Stimulated activated naive CD4-positive, alpha-beta T cell treated with Interleukin-2 at 50 U/mL for 16 hours (primary cell): ENCODE results near the gene BLTP2.
"Not testable (repeated sequence)": the region's sequence is repeated elsewhere in the genome, so short reads cannot be mapped to it uniquely, and the experiment has no call there.

Experiments used
- DNase-seq: peaks from one replicate; lab custom pipeline; 2025; lab: John Stamatoyannopoulos, UW

BLTP2 gene

DNA sequence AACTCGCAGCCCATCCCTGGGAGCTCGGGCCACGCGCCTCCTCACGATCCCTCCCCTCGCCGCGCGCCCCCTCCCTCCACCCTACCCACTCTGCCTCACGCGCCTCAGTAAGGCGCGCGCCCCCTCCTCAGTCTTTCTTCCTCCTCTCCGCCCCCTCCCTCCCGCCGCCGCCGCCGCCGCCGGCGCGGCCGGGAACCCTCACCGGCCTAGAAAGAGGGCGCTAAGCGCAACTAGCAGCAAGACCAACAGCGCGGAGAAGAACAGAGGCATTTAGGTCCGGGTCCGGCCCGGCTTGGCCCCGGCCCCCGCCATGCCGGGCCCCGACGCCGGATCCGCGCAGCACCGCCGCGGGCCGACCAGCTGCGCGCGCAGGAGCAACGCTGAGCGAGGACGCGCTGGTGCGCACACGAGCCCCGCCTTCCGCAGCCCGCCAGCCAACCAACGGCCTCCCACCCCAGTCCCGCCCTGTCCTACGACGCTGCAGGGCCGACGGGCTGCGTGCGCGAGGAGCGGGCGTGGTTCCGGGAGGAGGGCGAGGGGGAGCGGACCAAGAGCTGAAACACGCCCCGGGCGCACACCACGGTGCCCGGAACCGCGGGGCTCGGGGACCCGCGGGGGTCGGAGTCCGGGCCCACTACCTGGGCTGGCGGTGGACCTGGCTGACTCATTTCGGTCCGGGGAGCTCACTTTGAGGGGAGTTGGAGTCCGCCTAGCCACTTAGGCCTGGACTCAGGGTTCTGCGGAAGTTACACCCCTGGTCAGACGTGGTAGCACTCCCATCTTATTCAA, at the start of gene BLTP2:
TSS of gene BLTP2 (minus strand) at position 372 of the 789 bp plus-strand sequence. CDS start at position 270, 102 bp downstream.
- DNase-seq = peak; percentile 97

DNA sequence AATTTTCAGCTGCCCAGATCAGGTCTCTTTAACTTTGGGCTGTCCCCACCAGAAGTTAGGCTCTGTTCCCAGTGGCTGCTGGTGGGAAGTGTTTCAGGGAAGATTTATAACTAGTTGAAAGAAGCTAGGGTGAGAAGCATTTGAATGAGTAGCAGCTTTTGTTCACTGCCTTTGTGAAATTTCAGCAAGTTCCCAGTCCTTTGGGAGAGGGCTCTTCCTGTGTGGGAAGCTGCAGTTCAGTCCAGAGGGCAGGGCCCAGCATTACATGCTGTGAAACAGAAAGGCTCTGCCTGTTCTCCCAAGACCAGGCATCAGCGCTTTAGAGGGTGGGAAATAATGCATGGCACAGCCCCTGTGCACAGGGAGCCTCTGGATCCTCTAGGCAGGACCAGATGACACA, 48.9 kb upstream of the BLTP2 start:
- DNase-seq = no peak

DNA sequence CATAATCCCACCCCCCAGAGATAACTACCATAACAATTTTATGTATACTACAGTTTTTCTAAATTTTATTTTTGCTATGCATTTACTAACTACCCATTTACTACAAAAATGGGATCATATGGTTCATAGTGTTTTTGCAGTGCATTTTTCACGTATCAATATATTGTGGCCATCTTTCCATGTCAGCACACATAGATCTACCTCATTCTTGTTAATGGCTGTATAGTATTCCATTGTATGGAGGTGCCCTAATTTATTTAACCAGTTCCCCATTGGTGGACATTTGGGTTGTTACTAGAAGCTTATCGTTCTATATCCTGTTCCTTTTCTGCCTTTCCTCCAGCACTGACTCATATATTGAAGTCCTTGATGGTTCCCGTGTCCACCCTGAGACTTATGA, 44.1 kb upstream of the BLTP2 start:
- no peak for DNase-seq

DNA sequence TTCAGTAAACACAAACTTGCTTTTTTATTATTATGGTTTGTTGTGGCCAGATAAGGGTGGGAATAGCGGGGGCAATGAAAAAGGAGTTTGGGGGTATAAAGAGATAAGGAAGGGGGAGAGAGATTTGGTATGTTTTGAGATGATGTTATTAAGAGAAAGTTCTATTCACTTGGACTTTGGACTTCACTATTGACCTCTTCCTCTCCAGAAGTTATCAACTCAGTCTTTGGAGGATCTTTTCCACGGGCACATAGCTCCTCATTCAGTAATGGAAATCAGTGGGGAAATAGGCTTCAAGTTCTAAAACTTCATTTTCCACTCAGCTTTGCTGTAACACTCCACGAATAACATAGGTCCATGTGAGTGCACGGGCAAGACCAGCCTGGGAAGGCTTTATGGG, 43.5 kb upstream of the BLTP2 start:
- no peak for DNase-seq

DNA sequence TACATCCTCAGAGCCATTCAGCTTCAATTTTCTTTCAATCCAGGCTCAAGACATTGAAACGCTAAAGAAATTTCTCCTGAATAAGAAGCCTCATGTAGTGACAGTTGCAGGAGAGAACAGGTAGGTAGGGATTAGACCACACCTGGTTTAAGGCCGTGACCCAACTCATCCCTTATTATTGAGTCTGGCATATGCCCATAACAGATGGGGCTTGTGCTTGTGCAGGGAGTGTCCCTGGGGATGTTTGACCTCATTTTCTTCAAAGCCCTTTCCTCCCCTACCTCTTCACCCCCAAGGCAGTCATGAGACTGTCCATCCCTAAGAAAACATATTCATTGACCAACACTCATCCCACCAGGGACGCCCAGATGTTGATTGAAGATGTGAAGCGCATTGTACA, 41.3 kb upstream of the BLTP2 start:
- DNase-seq = no peak

DNA sequence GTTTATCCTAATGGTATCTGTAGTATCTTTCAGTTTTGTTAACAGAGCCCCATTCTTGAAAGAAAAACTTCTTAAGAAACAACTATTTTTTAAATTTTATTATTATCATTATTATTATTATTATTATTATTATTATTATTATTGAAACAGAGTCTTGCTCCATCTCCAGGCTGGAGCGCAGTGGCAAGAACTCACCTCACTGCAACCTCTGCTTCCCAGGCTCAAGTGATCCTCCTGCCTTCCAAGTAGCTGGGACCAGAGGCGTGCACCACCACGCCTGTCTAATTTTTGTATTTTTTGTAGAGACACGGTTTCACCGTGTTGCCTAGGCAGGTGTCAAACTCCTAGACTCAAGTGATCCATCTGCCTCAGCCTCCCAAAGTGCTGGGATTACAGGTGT, 40.4 kb upstream of the BLTP2 start:
- no peak for DNase-seq

DNA sequence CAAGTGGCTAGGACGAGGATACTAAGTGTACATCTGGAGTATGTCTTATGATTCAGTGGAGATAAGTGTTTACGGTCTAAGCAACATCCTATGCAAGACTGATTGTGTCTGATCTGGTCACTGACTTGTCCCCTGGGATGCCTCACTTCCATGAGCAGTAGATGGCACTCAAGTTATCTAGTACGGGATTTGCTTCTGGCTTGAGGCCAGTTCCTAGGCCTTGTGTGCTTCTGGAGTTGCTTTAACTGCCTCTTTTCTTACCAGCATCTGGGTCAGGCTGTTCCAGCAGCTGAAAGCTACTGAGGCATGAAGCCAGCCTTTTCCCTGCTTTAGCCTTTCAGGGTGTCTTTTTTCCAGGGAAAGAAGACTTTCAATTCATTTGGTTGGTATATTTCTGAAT, 40.0 kb upstream of the BLTP2 start:
- DNase-seq = no peak

DNA sequence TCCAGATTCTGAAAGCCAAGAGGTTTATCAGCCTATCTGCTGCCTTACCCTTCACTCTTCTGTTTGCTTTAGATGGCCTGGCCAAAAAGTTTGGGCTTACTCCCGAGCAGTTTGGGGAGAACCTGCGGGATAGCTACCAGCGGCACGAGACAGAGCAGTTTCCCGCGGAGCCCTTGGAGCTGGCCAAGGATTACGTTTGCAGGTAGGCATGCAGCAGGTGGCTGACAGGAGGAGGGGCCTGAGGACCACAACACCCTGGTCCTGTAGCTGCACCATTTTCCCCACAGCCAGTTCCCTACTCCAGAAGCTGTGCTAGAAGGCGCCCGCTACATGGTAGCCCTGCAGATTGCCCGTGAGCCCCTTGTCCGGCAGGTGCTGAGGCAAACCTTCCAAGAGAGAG, 37.7 kb upstream of the BLTP2 start:
- DNase-seq = no peak

DNA sequence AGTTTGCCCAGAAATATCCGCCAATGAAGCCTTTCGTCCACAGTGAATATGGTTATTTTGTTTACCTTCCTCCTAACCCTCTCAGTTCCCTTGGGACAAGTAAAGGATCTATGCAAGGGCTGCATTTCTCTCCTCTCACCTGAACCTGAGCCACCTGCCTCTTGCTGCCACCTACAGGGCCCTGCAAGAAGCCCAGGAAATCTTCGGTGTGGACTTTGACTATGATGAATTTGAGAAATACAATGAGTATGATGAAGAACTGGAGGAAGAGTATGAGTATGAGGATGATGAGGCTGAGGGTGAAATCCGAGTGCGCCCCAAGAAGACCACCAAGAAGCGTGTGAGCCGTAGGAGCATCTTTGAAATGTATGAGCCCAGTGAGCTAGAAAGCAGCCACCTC, 31.0 kb upstream of the BLTP2 start:
- no peak for DNase-seq

DNA sequence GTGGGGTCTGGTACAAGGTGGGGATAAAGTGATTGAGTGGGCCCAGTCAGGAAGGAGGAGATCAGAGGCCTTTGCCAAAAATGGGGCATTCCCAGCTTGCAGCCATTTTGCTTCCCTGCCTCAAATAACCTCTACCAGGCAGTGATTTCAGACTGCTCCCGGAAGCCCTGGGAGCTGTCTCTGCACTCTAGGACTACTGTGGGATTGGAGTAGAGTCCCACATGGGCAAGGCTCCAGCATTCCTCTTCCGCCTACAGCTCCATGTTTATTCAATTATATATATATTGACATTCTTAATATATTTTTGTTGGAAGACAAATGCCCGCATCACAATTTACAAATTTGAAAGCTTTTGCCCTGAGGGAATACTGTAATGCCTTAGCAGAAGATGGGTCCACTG, 30.5 kb upstream of the BLTP2 start:
- DNase-seq = no peak

DNA sequence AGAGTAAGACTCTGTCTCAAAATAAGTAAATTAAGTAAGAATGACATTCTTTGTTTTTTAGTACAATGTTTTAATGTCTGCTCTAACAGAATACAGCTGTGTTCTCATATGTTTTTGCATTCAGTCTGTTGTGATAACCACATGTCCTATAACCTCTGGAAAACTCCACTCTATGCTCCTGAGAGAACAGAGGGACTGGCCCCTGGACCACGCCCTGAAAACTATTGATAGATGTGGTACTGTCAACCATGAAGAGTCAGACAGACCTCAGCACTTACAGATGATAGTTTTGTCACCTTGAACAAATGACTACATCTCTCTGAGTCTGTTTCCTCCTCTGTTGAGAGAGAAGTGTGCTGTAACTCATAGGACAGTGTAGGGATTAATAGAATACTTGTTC, 25.0 kb upstream of the BLTP2 start:
- no peak for DNase-seq

DNA sequence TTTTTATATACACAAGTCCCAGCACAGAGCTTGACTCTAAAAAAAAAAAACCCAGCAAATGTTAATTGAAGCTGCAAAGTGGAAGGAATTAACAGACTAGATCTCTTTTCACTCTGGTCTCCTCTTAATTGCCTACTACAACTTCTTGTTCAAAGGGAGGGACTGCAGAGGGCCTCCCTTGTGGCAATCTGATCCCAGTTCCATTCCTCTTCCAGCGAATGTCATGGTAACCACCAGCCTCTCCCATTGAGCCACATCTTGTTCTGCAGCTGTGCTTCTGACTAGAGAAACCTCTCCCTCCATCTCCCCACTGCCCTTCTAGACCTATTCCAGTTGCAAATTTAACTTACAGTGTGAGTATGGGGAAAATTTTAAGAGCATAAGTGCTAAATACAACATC, 22.9 kb upstream of the BLTP2 start:
- DNase-seq = no peak

DNA sequence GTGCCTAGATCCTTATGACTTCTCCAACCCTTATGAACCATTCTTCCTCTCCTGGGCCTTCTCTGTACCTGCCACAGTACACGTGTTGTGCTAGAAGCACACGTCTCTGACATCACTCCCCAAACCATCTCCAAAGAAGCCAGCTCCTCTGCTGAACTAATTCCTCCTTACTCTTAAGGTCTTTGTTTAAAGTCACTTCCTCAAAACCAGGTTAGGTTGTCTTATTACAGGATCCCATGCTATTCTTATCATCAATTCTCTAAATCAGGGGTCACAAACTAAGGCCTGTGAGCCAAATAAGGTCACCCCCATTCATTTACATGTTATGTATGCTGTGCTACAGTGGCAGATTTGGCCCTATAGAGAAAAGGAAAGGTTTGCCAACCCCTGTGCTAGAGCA, 21.0 kb upstream of the BLTP2 start:
- no peak for DNase-seq

DNA sequence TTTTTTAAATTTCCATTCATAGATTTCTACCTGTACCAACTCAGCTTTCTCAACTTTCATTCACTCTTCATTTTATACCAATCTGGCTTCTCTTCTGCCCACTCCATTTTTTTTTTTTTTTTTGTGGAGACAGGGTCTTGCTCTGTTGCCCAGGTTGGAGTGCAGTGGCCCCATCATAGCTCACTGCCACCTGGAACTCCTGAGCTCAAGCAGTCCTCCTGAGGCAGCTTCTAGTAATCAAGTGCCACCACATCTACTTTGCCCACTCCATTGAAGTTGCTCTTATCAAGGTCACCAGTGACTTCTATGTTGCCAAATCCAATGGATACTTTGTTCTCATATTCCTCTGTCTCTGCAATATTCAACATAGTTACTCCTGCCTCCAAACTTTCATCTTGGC, 18.8 kb upstream of the BLTP2 start:
- DNase-seq = no peak

DNA sequence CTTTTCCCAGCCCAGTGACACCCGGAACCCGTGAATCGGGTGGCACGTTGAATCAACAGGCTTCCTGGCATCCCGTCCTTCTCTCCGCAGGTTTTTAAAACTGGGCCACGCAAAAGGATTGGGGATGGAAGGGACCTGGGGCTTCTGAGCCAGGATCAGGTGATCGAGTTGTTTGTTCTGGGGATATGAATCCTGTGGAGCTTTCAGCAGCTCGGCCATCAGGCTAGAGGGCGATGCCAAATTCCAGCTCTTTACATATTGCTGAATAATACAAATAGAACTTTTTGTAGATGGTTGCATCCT, 17.5 kb upstream of the BLTP2 start:
- no peak for DNase-seq

DNA sequence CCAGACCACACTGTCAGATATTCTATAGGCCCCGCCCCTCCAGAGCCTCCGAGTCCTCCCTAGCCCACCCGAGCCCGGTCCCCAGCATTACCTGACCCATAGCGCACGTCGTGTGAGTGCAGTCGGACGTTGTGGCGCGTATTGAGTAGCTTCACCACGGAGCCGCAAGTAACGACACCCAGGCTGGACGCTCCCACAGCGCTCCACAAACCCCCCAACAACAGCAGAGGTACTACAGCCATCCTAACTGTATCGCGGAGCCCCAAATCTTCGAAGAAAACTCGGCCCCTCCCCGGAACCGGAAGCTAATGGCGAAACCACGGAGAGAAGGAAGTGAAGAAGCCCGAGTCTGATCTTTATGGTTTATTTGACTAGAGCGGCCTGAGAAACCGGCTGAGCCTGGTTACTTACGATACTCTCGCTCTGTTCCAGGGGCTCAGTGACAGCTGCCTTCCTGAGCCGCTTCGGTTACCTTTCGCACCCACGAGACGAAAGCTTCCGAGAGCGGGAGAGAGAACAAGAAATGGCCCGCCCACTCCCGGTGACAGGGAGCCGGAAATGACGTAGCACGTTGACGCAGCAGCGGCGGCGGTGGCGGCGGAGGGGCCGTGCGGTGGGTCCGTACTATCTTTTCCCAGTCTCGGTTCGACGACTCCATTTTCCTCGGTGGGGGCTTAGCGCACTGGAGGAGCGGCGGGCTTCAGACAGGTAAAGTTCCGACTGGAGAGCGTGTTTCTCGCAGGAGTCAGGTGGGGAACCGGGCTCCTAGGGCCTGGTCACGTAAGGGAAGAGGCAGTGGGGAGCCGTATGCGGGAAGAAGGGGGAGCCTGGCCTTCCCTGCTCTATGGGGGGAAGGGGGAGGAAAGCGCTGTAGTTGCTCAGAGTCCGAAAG, 16.9 kb upstream of the BLTP2 start, which contains the start of the genes SDF2 and SUPT6H:
TSS of gene SDF2 (minus strand) at position 272 of the 892 bp plus-strand sequence. CDS start at position 242, 30 bp downstream.
TSS of gene SUPT6H (plus strand) at position 571 of the 892 bp plus-strand sequence. CDS start 11,197 bp downstream, outside the sequence.
- DNase-seq = peak; percentile 94

DNA sequence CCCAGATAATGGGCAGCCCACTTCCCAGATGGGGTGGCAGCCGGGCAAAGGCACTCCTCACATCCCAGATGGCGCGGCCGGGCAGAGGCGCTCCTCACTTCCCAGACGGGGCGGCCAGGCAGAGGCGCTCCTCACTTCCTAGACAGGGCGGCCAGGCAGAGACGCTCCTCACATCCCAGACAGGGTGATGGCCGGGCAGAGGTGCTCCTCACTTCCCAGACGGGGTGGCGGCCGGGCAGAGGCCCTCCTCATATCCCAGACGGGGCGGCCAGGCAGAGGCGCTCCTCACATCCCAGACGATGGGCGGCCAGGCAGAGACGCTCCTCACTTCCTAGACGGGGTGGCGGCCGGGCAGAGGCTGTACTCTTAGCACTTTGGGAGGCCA, 14.5 kb upstream of the BLTP2 start:
- DNase-seq = not testable (repeated sequence)

DNA sequence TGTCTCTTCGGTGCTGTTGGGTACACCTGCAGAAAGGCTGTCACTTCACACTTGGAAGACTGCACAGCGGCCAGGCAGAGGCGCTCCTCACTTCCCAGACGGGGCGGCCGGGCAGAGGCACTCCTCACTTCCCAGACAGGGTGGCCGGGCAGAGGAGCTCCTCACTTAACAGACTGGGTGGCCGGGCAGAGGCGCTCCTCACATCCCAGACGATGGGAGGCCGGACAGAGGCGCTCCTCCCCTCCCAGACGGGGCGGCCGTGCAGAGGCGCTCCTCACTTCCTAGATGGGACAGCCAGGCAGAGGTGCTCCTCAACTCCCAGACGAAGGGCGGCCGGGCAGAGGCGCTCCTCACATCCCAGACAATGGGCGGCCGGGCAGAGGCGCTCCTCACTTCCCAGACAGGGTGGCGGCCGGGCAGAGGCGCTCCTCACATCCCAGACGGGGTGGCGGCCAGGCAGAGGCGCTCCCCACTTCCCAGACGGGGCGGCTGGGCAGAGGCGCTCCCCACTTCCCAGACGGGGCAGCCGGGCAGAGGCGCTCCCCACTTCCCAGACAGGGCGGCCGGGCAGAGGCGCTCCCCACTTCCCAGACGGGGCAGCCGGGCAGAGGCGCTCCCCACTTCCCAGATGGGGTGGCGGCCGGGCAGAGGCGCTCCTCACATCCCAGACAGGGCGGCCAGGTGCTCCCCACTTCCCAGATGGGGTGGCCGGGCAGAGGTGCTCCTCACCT, 14.0 kb upstream of the BLTP2 start:
- not testable (repeated sequence) for DNase-seq

DNA sequence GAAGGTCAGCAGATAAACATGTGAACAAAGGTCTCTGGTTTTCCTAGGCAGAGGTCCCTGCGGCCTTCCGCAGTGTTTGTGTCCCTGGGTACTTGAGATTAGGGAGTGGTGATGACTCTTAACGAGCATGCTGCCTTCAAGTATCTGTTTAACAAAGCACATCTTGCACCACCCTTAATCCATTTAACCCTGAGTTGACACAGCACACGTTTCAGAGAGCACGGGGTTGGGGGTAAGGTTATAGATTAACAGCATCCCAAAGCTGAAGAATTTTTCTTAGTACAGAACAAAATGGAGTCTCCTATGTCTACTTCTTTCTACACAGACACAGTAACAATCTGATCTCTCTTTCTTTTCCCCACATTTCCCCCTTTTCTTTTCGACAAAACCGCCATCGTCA, 13.4 kb upstream of the BLTP2 start:
- not testable (repeated sequence) for DNase-seq

DNA sequence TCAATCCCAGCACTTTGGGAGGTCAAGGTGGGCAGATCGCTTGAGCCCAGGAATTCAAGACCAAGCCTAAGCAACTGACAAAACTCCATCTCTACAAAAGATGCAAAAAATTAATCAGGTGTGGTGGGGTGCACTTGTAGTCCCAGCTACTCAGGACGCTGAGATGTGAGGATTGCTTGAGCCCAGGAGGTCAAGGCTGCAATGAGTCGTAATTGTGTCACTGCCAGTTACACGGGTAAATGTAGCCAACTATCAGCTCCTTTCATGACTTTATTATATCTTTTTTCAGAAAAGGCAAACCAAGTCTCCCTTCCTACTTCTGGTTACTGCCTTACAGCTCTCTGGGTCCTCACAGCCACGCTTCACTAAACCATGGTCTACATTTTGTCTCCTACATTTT, 12.8 kb upstream of the BLTP2 start:
- DNase-seq = no peak

DNA sequence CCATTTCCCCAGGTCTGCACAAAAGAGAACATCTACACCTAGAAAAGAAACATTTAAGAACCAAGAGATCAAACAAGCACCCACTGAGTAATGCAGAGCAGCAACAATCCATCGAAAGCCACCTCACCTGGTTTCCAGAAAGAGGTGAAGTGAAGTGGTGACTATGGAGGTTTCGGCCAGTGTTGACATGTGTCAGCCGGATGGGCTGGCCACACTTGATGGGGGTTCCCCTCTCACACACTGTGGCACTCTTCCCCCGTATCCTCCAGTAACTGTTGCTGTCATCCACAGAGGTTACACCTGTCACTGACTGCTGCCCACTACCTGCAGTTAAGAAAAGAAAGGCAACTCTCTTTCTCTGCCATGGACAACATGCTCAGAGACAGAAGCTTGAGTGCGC, 10.2 kb upstream of the BLTP2 start:
- no peak for DNase-seq

DNA sequence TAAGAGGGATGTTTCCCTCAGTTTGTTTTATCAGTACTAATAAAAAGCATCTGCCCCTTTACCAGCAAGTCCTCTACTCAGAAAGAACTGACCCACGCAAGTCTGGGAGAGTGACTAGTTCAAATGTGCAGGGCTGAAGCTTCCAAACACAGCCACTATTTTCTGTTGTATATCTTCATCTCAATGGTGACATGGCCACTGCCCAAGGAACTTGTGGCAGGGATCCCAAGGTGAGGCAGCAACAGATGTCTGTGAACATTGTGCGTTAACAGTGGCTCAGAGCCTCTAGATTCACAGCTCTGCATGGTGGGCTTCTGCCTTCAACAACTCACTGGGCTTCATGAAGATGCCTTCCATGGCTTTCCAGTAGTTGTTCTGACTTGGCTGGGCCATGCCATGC, 3.7 kb upstream of the BLTP2 start:
- no peak for DNase-seq
